GM18868 (cell line): ENCODE data around the gene SGCE.
"Not testable (repeated sequence)": the region's sequence is repeated elsewhere in the genome, so short reads cannot be mapped to it uniquely, and the experiment has no call there.

Experiments
- ATAC-seq: cut with Tn5 transposase; IDR thresholded peaks from one replicate; pipeline ENCODE4 v1.9.1; 2021; ENCODE audit warnings: mild to moderate bottlenecking, moderate library complexity; ENCODE audit not compliant: unreplicated experiment

The SGCE gene

GRCh38 chr7:94655848-94656657 lies at the start of gene SGCE:
SGCE (minus strand) TSS chr7:94656133; CDS start chr7:94656098, 35 bp downstream.
- peak; percentile 24 for ATAC-seq

GRCh38 chr7:94705155-94706021 lies 49.5 kb upstream of the SGCE start:
- not testable (repeated sequence) for ATAC-seq

GRCh38 chr7:94701555-94701973 lies 45.6 kb upstream of the SGCE start:
- no peak for ATAC-seq

- ATAC-seq, result no peak
These were observed 45.1 kb upstream of the SGCE start for GRCh38 chr7:94700926-94701554.

- ATAC-seq, result peak; percentile 47
These were observed 42.3 kb upstream of the SGCE start for GRCh38 chr7:94698275-94698674.

- ATAC-seq, result no peak
These were observed 41.4 kb upstream of the SGCE start for GRCh38 chr7:94697035-94697974.

- ATAC-seq, result no peak
These were observed 31.9 kb upstream of the SGCE start for GRCh38 chr7:94687810-94688209.

GRCh38 chr7:94687076-94687475 lies 31.1 kb upstream of the SGCE start:
- ATAC-seq, result no peak

GRCh38 chr7:94683066-94683465 lies 27.1 kb upstream of the SGCE start:
- no peak for ATAC-seq

GRCh38 chr7:94679358-94679757 lies 23.4 kb upstream of the SGCE start:
- ATAC-seq, result no peak

GRCh38 chr7:94676431-94676830 lies 20.5 kb upstream of the SGCE start:
- ATAC-seq, result no peak

- no peak for ATAC-seq
These were observed 19.4 kb upstream of the SGCE start for GRCh38 chr7:94675356-94675755.

GRCh38 chr7:94671444-94672235 lies 15.7 kb upstream of the SGCE start:
- no peak for ATAC-seq

GRCh38 chr7:94669773-94670495 lies 14.0 kb upstream of the SGCE start:
- ATAC-seq, result no peak

- peak; percentile 39 for ATAC-seq
These were observed 11.1 kb upstream of the SGCE start for GRCh38 chr7:94666879-94667587.

GRCh38 chr7:94665426-94665825 lies 9.5 kb upstream of the SGCE start:
- no peak for ATAC-seq

- ATAC-seq, result no peak
These were observed 8.1 kb upstream of the SGCE start for GRCh38 chr7:94664023-94664422.

GRCh38 chr7:94662548-94662947 lies 6.6 kb upstream of the SGCE start:
- no peak for ATAC-seq
